GM21381 (cell line): Measurements from ENCODE around the gene MOV10L1.
"Not testable (repeated sequence)": the region's sequence is repeated elsewhere in the genome, so short reads cannot be mapped to it uniquely, and the experiment has no call there.

Source experiments
- ATAC-seq: cut with Tn5 transposase; IDR thresholded peaks from one replicate; pipeline ENCODE4 v1.9.1; 2021; ENCODE audit warnings: mild to moderate bottlenecking, moderate library complexity; ENCODE audit not compliant: unreplicated experiment

Gene MOV10L1

GRCh38 chr22:50199829-50200460, 110.1 kb downstream of the MOV10L1 start:
- no peak for ATAC-seq

GRCh38 chr22:50200461-50201190, 110.8 kb downstream of the MOV10L1 start, which contains the start of gene SELENOO:
SELENOO (plus strand) TSS chr22:50201011; CDS start chr22:50201037, 26 bp downstream.
- ATAC-seq: peak; percentile 69

GRCh38 chr22:50201191-50202129, 111.7 kb downstream of the MOV10L1 start:
- peak; percentile 33 for ATAC-seq

- ATAC-seq: no peak
Measured at GRCh38 chr22:50202130-50202666, 112.4 kb downstream of the MOV10L1 start.

GRCh38 chr22:50203288-50203687, 113.5 kb downstream of the MOV10L1 start:
- ATAC-seq: no peak

GRCh38 chr22:50204571-50204970, 114.8 kb downstream of the MOV10L1 start:
- no peak for ATAC-seq

GRCh38 chr22:50204998-50205397, 115.2 kb downstream of the MOV10L1 start:
- ATAC-seq: not testable (repeated sequence)

GRCh38 chr22:50205781-50206569, 116.2 kb downstream of the MOV10L1 start:
- no peak for ATAC-seq

- ATAC-seq: no peak
Measured at GRCh38 chr22:50206599-50206998, 116.8 kb downstream of the MOV10L1 start.

GRCh38 chr22:50207383-50208140, 117.8 kb downstream of the MOV10L1 start:
- no peak for ATAC-seq

GRCh38 chr22:50208430-50208938, 118.7 kb downstream of the MOV10L1 start:
- ATAC-seq: no peak

- ATAC-seq: no peak
Measured at GRCh38 chr22:50208939-50209892, 119.4 kb downstream of the MOV10L1 start.

- ATAC-seq: no peak
Measured at GRCh38 chr22:50209893-50210292, 120.1 kb downstream of the MOV10L1 start.

- no peak for ATAC-seq
Measured at GRCh38 chr22:50210378-50211139, 120.8 kb downstream of the MOV10L1 start.

GRCh38 chr22:50211147-50211546, 121.3 kb downstream of the MOV10L1 start:
- ATAC-seq: no peak
